HEK293 (cell line): ENCODE data around the gene GALNT9.

Experiments
- CTCF ChIP-seq: fragments of 450-650 bp; formaldehyde crosslinking; IDR thresholded peaks from 2 replicates; pipeline ENCODE4 v1.5.1; 2016; ENCODE audit warnings: missing biosample characterization, missing genetic modification characterization
- GLI4 ChIP-seq: fragments of 450-650 bp; formaldehyde crosslinking; IDR thresholded peaks from 2 replicates; pipeline ENCODE4 v1.5.1; 2016; ENCODE audit warnings: missing biosample characterization, missing genetic modification characterization
- YY1 ChIP-seq: fragments of 450-650 bp; formaldehyde crosslinking; IDR thresholded peaks from 2 replicates; pipeline ENCODE4 v1.5.1; 2018; ENCODE audit warnings: missing biosample characterization, missing genetic modification characterization
- ZBTB17 ChIP-seq: fragments of 450-650 bp; formaldehyde crosslinking; IDR thresholded peaks from 2 replicates; pipeline ENCODE4 v1.5.1; 2016; ENCODE audit warnings: missing biosample characterization, missing genetic modification characterization
- ZNF24 ChIP-seq: fragments of 450-650 bp; formaldehyde crosslinking; IDR thresholded peaks from 2 replicates; pipeline ENCODE4 v1.5.1; 2016; ENCODE audit warnings: missing biosample characterization, missing genetic modification characterization
- ZNF311 ChIP-seq: fragments of 450-650 bp; formaldehyde crosslinking; IDR thresholded peaks from 2 replicates; pipeline ENCODE4 v1.5.1; 2017; ENCODE audit warnings: missing biosample characterization, missing genetic modification characterization, borderline replicate concordance
- ZNF423 ChIP-seq: fragments of 450-650 bp; formaldehyde crosslinking; IDR thresholded peaks from 2 replicates; pipeline ENCODE4 v1.5.1; 2016; ENCODE audit warnings: missing biosample characterization, missing genetic modification characterization
- ZNF501 ChIP-seq: fragments of 450-650 bp; formaldehyde crosslinking; IDR thresholded peaks from 2 replicates; pipeline ENCODE4 v1.5.1; 2016; ENCODE audit warnings: missing biosample characterization, missing genetic modification characterization
- ZNF530 ChIP-seq: fragments of 450-650 bp; formaldehyde crosslinking; IDR thresholded peaks from 2 replicates; pipeline ENCODE4 v1.5.1; 2016; ENCODE audit warnings: low read depth, missing biosample characterization, missing genetic modification characterization
- ZNF549 ChIP-seq: fragments of 450-650 bp; IDR thresholded peaks from 2 replicates; pipeline ENCODE4 v1.5.1; 2018; ENCODE audit warnings: missing biosample characterization, missing genetic modification characterization, mild to moderate bottlenecking, inconsistent platforms, moderate library complexity
- ZNF561 ChIP-seq: fragments of 450-650 bp; IDR thresholded peaks from 2 replicates; pipeline ENCODE4 v1.5.1; 2018; ENCODE audit warnings: missing biosample characterization, missing genetic modification characterization, borderline replicate concordance

GRCh38 chr12:132351751-132352495 lies 22.5 kb upstream of the GALNT9 start:
- no peak for TF ChIP-seq GLI4 (tag by site-specific recombination)
- TF ChIP-seq ZNF530 (tag by site-specific recombination): no peak
- TF ChIP-seq ZNF561 (tag by site-specific recombination): no peak
- no peak for TF ChIP-seq CTCF (tag by site-specific recombination)
- no peak for TF ChIP-seq ZNF423 (tag by site-specific recombination)
- no peak for TF ChIP-seq YY1 (tag by site-specific recombination)
- TF ChIP-seq ZBTB17: no peak
- TF ChIP-seq ZNF311: no peak
- no peak for TF ChIP-seq ZNF501 (tag by site-specific recombination)
- TF ChIP-seq ZNF24 (tag by site-specific recombination): no peak
- TF ChIP-seq ZNF549 (tag by site-specific recombination): no peak
